Subcutaneous abdominal adipose tissue (tissue), 5 donors: ENCODE data around the gene NRG3.

Source experiments
- H3K27ac ChIP-seq: one replicate; pipeline ENCODE4 v1.7.0; 2013; ENCODE audit warnings: low read depth, mild to moderate bottlenecking, inconsistent platforms, low read length, moderate library complexity
- H3K27me3 ChIP-seq, 5 donors: one replicate each; pipeline ENCODE4 v1.7.0; 2013; ENCODE audit warnings: low read length in 5 of 5, inconsistent platforms in 1 of 5; ENCODE audit not compliant: control insufficient read depth in 5 of 5, insufficient read depth in 4 of 5
- H3K36me3 ChIP-seq, 5 donors: one replicate each; pipeline ENCODE4 v1.7.0; 2013; ENCODE audit warnings: low read length in 5 of 5; ENCODE audit not compliant: control insufficient read depth in 5 of 5, insufficient read depth in 5 of 5
- H3K4me1 ChIP-seq, 5 donors: one replicate each; pipeline ENCODE4 v1.7.0; 2013; ENCODE audit warnings: low read length in 5 of 5, mild to moderate bottlenecking in 3 of 5, moderate library complexity in 1 of 5; ENCODE audit not compliant: control insufficient read depth in 5 of 5, insufficient read depth in 5 of 5
- H3K4me3 ChIP-seq, 5 donors: one replicate each; pipeline ENCODE4 v1.7.0; 2013; ENCODE audit warnings: low read length in 5 of 5, low read depth in 1 of 5
- H3K9ac ChIP-seq, 5 donors: one replicate each; pipeline ENCODE4 v1.7.0; 2013; ENCODE audit warnings: low read length in 5 of 5, mild to moderate bottlenecking in 4 of 5, moderate library complexity in 3 of 5
- H3K9me3 ChIP-seq, 5 donors: one replicate each; pipeline ENCODE4 v1.7.0; 2013; ENCODE audit warnings: low read length in 5 of 5; ENCODE audit not compliant: control insufficient read depth in 5 of 5
- donor health status: healthy.
- donor health status: healthy.
- donor health status: healthy.
- donor health status: healthy.
- donor health status: healthy.

Gene NRG3

GRCh38 chr10:81950358-81950757 lies 75.4 kb downstream of the NRG3 start:
- Histone ChIP-seq H3K27me3 (no peaks in the 10 kb centered on the region), H3K9me3 (no peaks in the 10 kb centered on the region)

GRCh38 chr10:81953420-81953819 lies 78.4 kb downstream of the NRG3 start:
- Histone ChIP-seq H3K36me3 (no peaks in the 10 kb centered on the region), H3K4me1 (no peaks in the 10 kb centered on the region), H3K27ac (no peak overlapping the region), H3K4me3 (no peak overlapping the region), H3K9ac (no peak overlapping the region), H3K9me3 (no peaks in the 10 kb centered on the region), H3K27me3 (no peaks in the 10 kb centered on the region)

More at GRCh38 chr10:81950358-81950757, 75.4 kb downstream of the NRG3 start:
- Histone ChIP-seq H3K4me3 (no peak overlapping the region), H3K9ac (no peak overlapping the region), H3K4me1 (no peaks in the 10 kb centered on the region), H3K36me3 (no peaks in the 10 kb centered on the region), H3K27ac (no peak overlapping the region)

- Histone ChIP-seq H3K4me3 (no peak overlapping the region), H3K36me3 (no peaks in the 10 kb centered on the region), H3K4me1 (no peaks in the 10 kb centered on the region)
These were observed 83.0 kb downstream of the NRG3 start for GRCh38 chr10:81957976-81958375.

GRCh38 chr10:81959016-81959415 lies 84.0 kb downstream of the NRG3 start:
- H3K27me3 ChIP-seq, result no peaks in the 10 kb centered on the region
- H3K4me3 ChIP-seq, result no peak overlapping the region
- H3K9ac ChIP-seq, result no peak overlapping the region
- H3K36me3 ChIP-seq, result no peaks in the 10 kb centered on the region
- peaks cover 0 to 6% (median 5%) of the 10 kb centered on the region in 5 donors for H3K9me3 ChIP-seq
- no peak overlapping the region for H3K27ac ChIP-seq
- H3K4me1 ChIP-seq, result no peaks in the 10 kb centered on the region

More at GRCh38 chr10:81957976-81958375, 83.0 kb downstream of the NRG3 start:
- Histone ChIP-seq H3K9ac (no peak overlapping the region), H3K9me3 (peaks cover 0 to 6% (median 4%) of the 10 kb centered on the region in 5 donors), H3K27me3 (no peaks in the 10 kb centered on the region), H3K27ac (no peak overlapping the region)

GRCh38 chr10:81961451-81962184 lies 86.6 kb downstream of the NRG3 start:
- no peak overlapping the region for H3K9ac ChIP-seq
- H3K36me3 ChIP-seq, result no peaks in the 10 kb centered on the region
- no peaks in the 10 kb centered on the region for H3K27me3 ChIP-seq
- peaks cover 0 to 6% (median 5%) of the 10 kb centered on the region in 5 donors for H3K9me3 ChIP-seq
- H3K4me3 ChIP-seq, result no peak overlapping the region
- H3K4me1 ChIP-seq, result no peaks in the 10 kb centered on the region
- H3K27ac ChIP-seq, result no peak overlapping the region

- no peaks in the 10 kb centered on the region for H3K4me1 ChIP-seq
- H3K9me3 ChIP-seq, result peaks cover 0 to 6% (median 5%) of the 10 kb centered on the region in 5 donors
- no peaks in the 10 kb centered on the region for H3K36me3 ChIP-seq
- no peaks in the 10 kb centered on the region for H3K27me3 ChIP-seq
- no peak overlapping the region for H3K27ac ChIP-seq
- no peak overlapping the region for H3K9ac ChIP-seq
- H3K4me3 ChIP-seq, result no peak overlapping the region
These were observed 88.6 kb downstream of the NRG3 start for GRCh38 chr10:81963606-81964005.

- H3K36me3 ChIP-seq, result no peaks in the 10 kb centered on the region
- peaks cover 6 to 13% (median 11%) of the 10 kb centered on the region in 5 donors for H3K9me3 ChIP-seq
- H3K27ac ChIP-seq, result no peak overlapping the region
- no peak overlapping the region for H3K9ac ChIP-seq
- no peaks in the 10 kb centered on the region for H3K27me3 ChIP-seq
- no peak overlapping the region for H3K4me3 ChIP-seq
- no peaks in the 10 kb centered on the region for H3K4me1 ChIP-seq
These were observed 92.7 kb downstream of the NRG3 start for GRCh38 chr10:81967716-81968115.

- Histone ChIP-seq H3K4me3 (no peak overlapping the region), H3K9me3 (peaks cover 6 to 17% (median 13%) of the 10 kb centered on the region in 5 donors), H3K4me1 (no peaks in the 10 kb centered on the region), H3K36me3 (no peaks in the 10 kb centered on the region), H3K27ac (no peak overlapping the region), H3K27me3 (no peaks in the 10 kb centered on the region), H3K9ac (no peak overlapping the region)
These were observed 94.1 kb downstream of the NRG3 start for GRCh38 chr10:81969136-81969535.

- H3K27me3 ChIP-seq, result no peaks in the 10 kb centered on the region
- H3K36me3 ChIP-seq, result no peaks in the 10 kb centered on the region
- no peak overlapping the region for H3K27ac ChIP-seq
- H3K9me3 ChIP-seq, result peaks cover 3 to 15% (median 8%) of the 10 kb centered on the region in 5 donors
- no peaks in the 10 kb centered on the region for H3K4me1 ChIP-seq
- no peak overlapping the region for H3K9ac ChIP-seq
- no peak overlapping the region for H3K4me3 ChIP-seq
These were observed 103.2 kb downstream of the NRG3 start for GRCh38 chr10:81978238-81978637.

GRCh38 chr10:81981724-81982123 lies 106.7 kb downstream of the NRG3 start:
- H3K36me3 ChIP-seq, result no peaks in the 10 kb centered on the region
- H3K9ac ChIP-seq, result no peak overlapping the region
- no peaks in the 10 kb centered on the region for H3K4me1 ChIP-seq
- H3K27me3 ChIP-seq, result no peaks in the 10 kb centered on the region
- no peaks in the 10 kb centered on the region for H3K9me3 ChIP-seq
- H3K27ac ChIP-seq, result no peak overlapping the region
- H3K4me3 ChIP-seq, result no peak overlapping the region
